ENCODE results near the gene PROK1. TPM values are rescaled to one million over a fixed set of nuclear protein-coding genes. Genes with fewer than 3 reads are reported as not detected.
"Not testable (repeated sequence)": the region's sequence is repeated elsewhere in the genome, so short reads cannot be mapped to it uniquely, and the experiment has no call there.

Gene PROK1
- total and polyA plus RNA-seq, 2 donors (not counting 1 experiment from before 2014, with no cell fraction given) = not detected

- 49% methylated on average over 4 of the region's 4 CpGs for WGBS (ENCODE audit: insufficient coverage)
- no peaks in the 10 kb centered on the region for H3K4me1 Mint-ChIP-seq
Observed at GRCh38 chr1:110438893-110439292, 12.1 kb upstream of the PROK1 start.

GRCh38 chr1:110439873-110440272 lies 11.1 kb upstream of the PROK1 start:
- H3K4me1 Mint-ChIP-seq; H3K27me3 ChIP-seq (replicated peaks in 1 of 4; ENCODE audit: control extremely low read depth in 1 of 4, control insufficient read depth in 3 of 4, insufficient read depth in 4 of 4, low read length in 3 of 4); DNase-seq; ATAC-seq (ENCODE audit: low read depth); CTCF ChIA-PET; H3K4me2 ChIP-seq (replicated peaks; ENCODE audit: low read depth, low read length, poor library complexity, severe bottlenecking); H3K4me3 Mint-ChIP-seq; H3K27ac ChIP-seq (ENCODE audit: low read length in 2 of 2); H3K4me3 ChIP-seq (ENCODE audit: control extremely low read depth in 1 of 5, extremely low read depth in 1 of 5, insufficient read depth in 1 of 5, low read depth in 2 of 5, low read length in 4 of 5); H2AFZ ChIP-seq (ENCODE audit: insufficient read depth, low read depth, low read length, poor library complexity, severe bottlenecking); H3K9me3 Mint-ChIP-seq (ENCODE audit: insufficient read depth); H3K36me3 ChIP-seq (replicated peaks in 1 of 2; ENCODE audit: control extremely low read depth in 1 of 2, control insufficient read depth in 1 of 2, extremely low read depth in 1 of 2, insufficient read depth in 2 of 2, low read length in 1 of 2); H3K9me3 ChIP-seq (ENCODE audit: control extremely low read depth in 1 of 3, control insufficient read depth in 2 of 3, insufficient read depth in 1 of 3, low read length in 2 of 3); H3K27ac Mint-ChIP-seq; POLR2A ChIA-PET; H3K4me1 ChIP-seq (ENCODE audit: control insufficient read depth in 2 of 2, insufficient read depth in 2 of 2, low read length in 2 of 2); H3K9ac ChIP-seq (ENCODE audit: low read length); H4K20me1 ChIP-seq (ENCODE audit: control insufficient read depth, insufficient read depth, low read length, poor library complexity, severe bottlenecking); H3K79me2 ChIP-seq (ENCODE audit: control insufficient read depth, insufficient read depth, low read length): not testable (repeated sequence)
- intact Hi-C loops (cut with micrococcal nuclease) = loop anchor here (1.0 kb wide), 1 partner anchor 28 kb away; no protein-coding TSS in a partner anchor
- no CpG with 5 or more reads among the region's 3 CpGs for WGBS (ENCODE audit: insufficient coverage)
- peaks cover 32% of the 10 kb centered on the region for H3K27me3 Mint-ChIP-seq

More at GRCh38 chr1:110438893-110439292, 12.1 kb upstream of the PROK1 start:
- no peak overlapping the region for H3K9ac ChIP-seq (ENCODE audit: low read length)
- TF ChIP-seq CTCF (IDR thresholded peaks at IDR 0.05) (no peak), EZH2 (IDR thresholded peaks at IDR 0.05; ENCODE audit: borderline replicate concordance, insufficient read depth, low read depth, low read length, poor library complexity, severe bottlenecking) (no peak)
- ATAC-seq (ENCODE audit: low read depth) (no peak), DNase-seq (no peak)
- no peak overlapping the region for H3K27ac ChIP-seq (ENCODE audit: low read length in 2 of 2)
- no peaks in the 10 kb centered on the region for H4K20me1 ChIP-seq (ENCODE audit: control insufficient read depth, insufficient read depth, low read length, poor library complexity, severe bottlenecking)
- Mint-ChIP-seq H3K27ac (no peak overlapping the region), H3K4me3 (no peak overlapping the region), H3K27me3 (peaks cover 38% of the 10 kb centered on the region), H3K9me3 (ENCODE audit: insufficient read depth) (no peaks in the 10 kb centered on the region)
- H3K36me3 ChIP-seq (replicated peaks in 1 of 2; ENCODE audit: control extremely low read depth in 1 of 2, control insufficient read depth in 1 of 2, extremely low read depth in 1 of 2, insufficient read depth in 2 of 2, low read length in 1 of 2) = no peaks in the 10 kb centered on the region
- CTCF ChIA-PET = interaction anchor here (1.2 to 2.5 kb wide), 3 partner anchors 21 to 231 kb away, joined by 3 to 12 read pairs (median 4); no protein-coding TSS in a partner anchor
- H3K9me3 ChIP-seq (ENCODE audit: control extremely low read depth in 1 of 3, control insufficient read depth in 2 of 3, insufficient read depth in 1 of 3, low read length in 2 of 3) = no peaks in the 10 kb centered on the region
- H2AFZ ChIP-seq (ENCODE audit: insufficient read depth, low read depth, low read length, poor library complexity, severe bottlenecking) = no peak overlapping the region
- H3K4me3 ChIP-seq (ENCODE audit: control extremely low read depth in 1 of 5, extremely low read depth in 1 of 5, insufficient read depth in 1 of 5, low read depth in 2 of 5, low read length in 4 of 5) = no peak overlapping the region
- no peaks in the 10 kb centered on the region for H3K79me2 ChIP-seq (ENCODE audit: control insufficient read depth, insufficient read depth, low read length)
- peaks cover 0 to 9% (median 2%) of the 10 kb centered on the region in 4 experiments for H3K27me3 ChIP-seq (replicated peaks in 1 of 4; ENCODE audit: control extremely low read depth in 1 of 4, control insufficient read depth in 3 of 4, insufficient read depth in 4 of 4, low read length in 3 of 4)
- no peaks in the 10 kb centered on the region for H3K4me1 ChIP-seq (ENCODE audit: control insufficient read depth in 2 of 2, insufficient read depth in 2 of 2, low read length in 2 of 2)
- intact Hi-C loops (cut with micrococcal nuclease) = loop anchor here (1.0 kb wide), 1 partner anchor 27 kb away; no protein-coding TSS in a partner anchor
- POLR2A ChIA-PET = no interaction called here
- H3K4me2 ChIP-seq (replicated peaks; ENCODE audit: low read depth, low read length, poor library complexity, severe bottlenecking) = no peak overlapping the region

Measured in B cell (primary cell).